GM21526 (cell line): ENCODE results near the gene LMO7.
A peak's percentile ranks its signal among the peaks of the same experiment; 100 is the strongest.
"Not testable (repeated sequence)": the region's sequence is repeated elsewhere in the genome, so short reads cannot be mapped to it uniquely, and the experiment has no call there.

Experiments used
- ATAC-seq: cut with Tn5 transposase; IDR thresholded peaks from one replicate; pipeline ENCODE4 v1.9.1; 2021; ENCODE audit warnings: moderate library complexity; ENCODE audit not compliant: unreplicated experiment, low FRiP score

Gene LMO7

GRCh38 chr13:75645141-75645540 lies 9.0 kb downstream of the LMO7 start:
- no peak for ATAC-seq

GRCh38 chr13:75647126-75647784 lies 11.1 kb downstream of the LMO7 start:
- peak; percentile 82 for ATAC-seq

GRCh38 chr13:75648446-75648845 lies 12.3 kb downstream of the LMO7 start:
- no peak for ATAC-seq

GRCh38 chr13:75651013-75651412 lies 14.9 kb downstream of the LMO7 start:
- ATAC-seq: no peak

GRCh38 chr13:75652726-75653125 lies 16.6 kb downstream of the LMO7 start:
- ATAC-seq: no peak

- ATAC-seq: no peak
Measured at GRCh38 chr13:75656425-75656989, 20.4 kb downstream of the LMO7 start.

GRCh38 chr13:75657111-75657510 lies 21.0 kb downstream of the LMO7 start:
- ATAC-seq: no peak

- no peak for ATAC-seq
Measured at GRCh38 chr13:75660694-75661093, 24.6 kb downstream of the LMO7 start.

GRCh38 chr13:75661443-75661842 lies 25.3 kb downstream of the LMO7 start:
- no peak for ATAC-seq

- no peak for ATAC-seq
Measured at GRCh38 chr13:75666646-75667351, 30.7 kb downstream of the LMO7 start.

- no peak for ATAC-seq
Measured at GRCh38 chr13:75669706-75670105, 33.6 kb downstream of the LMO7 start.

- ATAC-seq: no peak
Measured at GRCh38 chr13:75670496-75670895, 34.4 kb downstream of the LMO7 start.

- no peak for ATAC-seq
Measured at GRCh38 chr13:75675421-75675820, 39.3 kb downstream of the LMO7 start.

- ATAC-seq: no peak
Measured at GRCh38 chr13:75679459-75679858, 43.3 kb downstream of the LMO7 start.

GRCh38 chr13:75680251-75680650 lies 44.1 kb downstream of the LMO7 start:
- not testable (repeated sequence) for ATAC-seq

- no peak for ATAC-seq
Measured at GRCh38 chr13:75682326-75682725, 46.2 kb downstream of the LMO7 start.

- ATAC-seq: no peak
Measured at GRCh38 chr13:75685239-75685697, 49.1 kb downstream of the LMO7 start.

GRCh38 chr13:75687150-75687763 lies 51.1 kb downstream of the LMO7 start:
- ATAC-seq: no peak

GRCh38 chr13:75689686-75690085 lies 53.6 kb downstream of the LMO7 start:
- no peak for ATAC-seq

GRCh38 chr13:75690607-75691006 lies 54.5 kb downstream of the LMO7 start:
- no peak for ATAC-seq

GRCh38 chr13:75691183-75691582 lies 55.1 kb downstream of the LMO7 start:
- ATAC-seq: no peak
